ENCODE results near the gene ATP6AP1. TPM values are rescaled to one million over a fixed set of nuclear protein-coding genes. Genes with fewer than 3 reads are reported as not detected.

The ATP6AP1 gene
- total RNA-seq, 1 experiment from 2014 or later, result 112 TPM

GRCh38 chrX:154462396-154462795 is 33.9 kb downstream of the ATP6AP1 start:
- intact Hi-C loops (cut with micrococcal nuclease; ENCODE audit: unreplicated experiment), result no loop called here
- peaks cover 20% of the 10 kb centered on the region for H3K36me3 Mint-ChIP-seq (ENCODE audit: insufficient read depth, unreplicated experiment)
- no peak overlapping the region for H3K27ac Mint-ChIP-seq (ENCODE audit: unreplicated experiment)
- H3K9me3 ChIP-seq, result no peaks in the 10 kb centered on the region
- BruUV-seq (replicated peaks), result no TSS peak
- no peaks in the 10 kb centered on the region for H3K4me1 Mint-ChIP-seq (ENCODE audit: low read depth, unreplicated experiment)
- no peak overlapping the region for H3K4me3 ChIP-seq (ENCODE audit: low read depth, low read length)
- no peaks in the 10 kb centered on the region for H3K27me3 Mint-ChIP-seq (ENCODE audit: insufficient read depth, unreplicated experiment)
- no peak for TF ChIP-seq CTCF (IDR thresholded peaks at IDR 0.05; ENCODE audit: insufficient read depth in 1 of 2, low read depth in 1 of 2, low read length in 1 of 2, severe bottlenecking in 1 of 2, unreplicated experiment in 1 of 2)
- H3K9me3 Mint-ChIP-seq (ENCODE audit: unreplicated experiment), result no peaks in the 10 kb centered on the region
- no peak overlapping the region for H3K4me3 Mint-ChIP-seq (ENCODE audit: unreplicated experiment)
- no peaks in the 10 kb centered on the region for H3K4me1 ChIP-seq
- no peaks in the 10 kb centered on the region for H3K27me3 ChIP-seq (replicated peaks; ENCODE audit: control insufficient read depth, insufficient read depth, low read length)
- DNase-seq, result no peak
- POLR2A ChIA-PET, result no interaction called here
- no peaks in the 10 kb centered on the region for H3K36me3 ChIP-seq (ENCODE audit: control insufficient read depth, insufficient read depth, low read length)
- CTCF ChIA-PET, result no interaction called here

GRCh38 chrX:154463611-154464220 is 35.2 kb downstream of the ATP6AP1 start:
- DNase-seq, result no peak
- Histone ChIP-seq H3K9me3 (no peaks in the 10 kb centered on the region), H3K27me3 (replicated peaks; ENCODE audit: control insufficient read depth, insufficient read depth, low read length) (no peaks in the 10 kb centered on the region), H3K36me3 (ENCODE audit: control insufficient read depth, insufficient read depth, low read length) (no peaks in the 10 kb centered on the region), H3K4me3 (ENCODE audit: low read depth, low read length) (no peak overlapping the region), H3K4me1 (no peaks in the 10 kb centered on the region)
- POLR2A ChIA-PET, result no interaction called here
- CTCF ChIA-PET, result no interaction called here
- no peaks in the 10 kb centered on the region for H3K9me3 Mint-ChIP-seq (ENCODE audit: unreplicated experiment)
- no peak for TF ChIP-seq CTCF (IDR thresholded peaks at IDR 0.05; ENCODE audit: insufficient read depth in 1 of 2, low read depth in 1 of 2, low read length in 1 of 2, severe bottlenecking in 1 of 2, unreplicated experiment in 1 of 2)
- no TSS peak for BruUV-seq (replicated peaks)
- H3K4me1 Mint-ChIP-seq (ENCODE audit: low read depth, unreplicated experiment), result no peaks in the 10 kb centered on the region
- intact Hi-C loops (cut with micrococcal nuclease; ENCODE audit: unreplicated experiment), result no loop called here
- H3K4me3 Mint-ChIP-seq (ENCODE audit: unreplicated experiment), result no peak overlapping the region
- H3K36me3 Mint-ChIP-seq (ENCODE audit: insufficient read depth, unreplicated experiment), result peaks cover 16% of the 10 kb centered on the region
- H3K27me3 Mint-ChIP-seq (ENCODE audit: insufficient read depth, unreplicated experiment), result no peaks in the 10 kb centered on the region
- no peak overlapping the region for H3K27ac Mint-ChIP-seq (ENCODE audit: unreplicated experiment)

- H3K27ac Mint-ChIP-seq (ENCODE audit: unreplicated experiment), result no peak overlapping the region
- H3K9me3 Mint-ChIP-seq (ENCODE audit: unreplicated experiment), result no peaks in the 10 kb centered on the region
- no peaks in the 10 kb centered on the region for H3K4me1 ChIP-seq
- ChIA-PET POLR2A (no interaction called here), CTCF (no interaction called here)
- DNase-seq, result no peak
- TF ChIP-seq CTCF (IDR thresholded peaks at IDR 0.05; ENCODE audit: insufficient read depth in 1 of 2, low read depth in 1 of 2, low read length in 1 of 2, severe bottlenecking in 1 of 2, unreplicated experiment in 1 of 2), result no peak
- intact Hi-C loops (cut with micrococcal nuclease; ENCODE audit: unreplicated experiment), result no loop called here
- no peaks in the 10 kb centered on the region for H3K36me3 ChIP-seq (ENCODE audit: control insufficient read depth, insufficient read depth, low read length)
- H3K36me3 Mint-ChIP-seq (ENCODE audit: insufficient read depth, unreplicated experiment), result peaks cover 16% of the 10 kb centered on the region
- H3K27me3 ChIP-seq (replicated peaks; ENCODE audit: control insufficient read depth, insufficient read depth, low read length), result no peaks in the 10 kb centered on the region
- no TSS peak for BruUV-seq (replicated peaks)
- H3K9me3 ChIP-seq, result no peaks in the 10 kb centered on the region
- no peaks in the 10 kb centered on the region for H3K27me3 Mint-ChIP-seq (ENCODE audit: insufficient read depth, unreplicated experiment)
- H3K4me1 Mint-ChIP-seq (ENCODE audit: low read depth, unreplicated experiment), result no peaks in the 10 kb centered on the region
- no peak overlapping the region for H3K4me3 ChIP-seq (ENCODE audit: low read depth, low read length)
- no peak overlapping the region for H3K4me3 Mint-ChIP-seq (ENCODE audit: unreplicated experiment)
These were observed 36.4 kb downstream of the ATP6AP1 start for GRCh38 chrX:154464806-154465365.
